ENCODE measurements around the gene CCDC150. TPM values are rescaled to one million over a fixed set of nuclear protein-coding genes. Genes with fewer than 3 reads are reported as not detected.

The CCDC150 gene
- total RNA-seq, 1 donor from 2014 or later = 3.9 TPM

Small RNA genes lying within 50 kb of the gene (small RNA-seq; reads per million reads assigned to genes)
- not detected for gene RF00424

Other genes with a start within 250 kb of the CCDC150 start
- 64.7 TPM for gene HECW2, start 46.2 kb upstream of the CCDC150 start, total RNA-seq
- 50.7 TPM for gene GTF3C3, start 160.0 kb downstream of the CCDC150 start, total RNA-seq
- 0.16 TPM for gene C2orf66, start 169.6 kb downstream of the CCDC150 start, total RNA-seq